Thymus (tissue), 14 donors: ENCODE data around the gene SYNGR3. TPM values are rescaled to one million over a fixed set of nuclear protein-coding genes. Genes with fewer than 3 reads are reported as not detected.

ENCODE experiments used
- DNase-seq, 9 donors: peaks; one replicate each; pipeline ENCODE4 v3.0.0-alpha.2; 2013; ENCODE audit warnings: low spot score in 9 of 9, low read depth in 6 of 9, missing footprints in 1 of 9
- H3K27ac ChIP-seq, 2 donors: one replicate each; pipeline ENCODE4 v1.5.1; 2013; ENCODE audit warnings: control low read depth in 1 of 2, low read depth in 1 of 2, low read length in 1 of 2, mild to moderate bottlenecking in 1 of 2, moderate library complexity in 1 of 2
- H3K27me3 ChIP-seq, 2 donors: one replicate each; pipeline ENCODE4 v1.5.1; 2013; ENCODE audit warnings: low read length in 1 of 2; ENCODE audit not compliant: control insufficient read depth in 2 of 2, insufficient read depth in 1 of 2
- H3K36me3 ChIP-seq, 2 donors: one replicate each; pipeline ENCODE4 v1.5.1; 2013; ENCODE audit warnings: low read length in 1 of 2, mild to moderate bottlenecking in 1 of 2, moderate library complexity in 1 of 2; ENCODE audit not compliant: control insufficient read depth in 2 of 2, insufficient read depth in 2 of 2
- H3K4me1 ChIP-seq, 2 donors: one replicate each; pipeline ENCODE4 v1.5.1; 2013; ENCODE audit warnings: low read length in 2 of 2; ENCODE audit not compliant: control insufficient read depth in 2 of 2, insufficient read depth in 2 of 2
- H3K4me3 ChIP-seq, 2 donors: one replicate each; pipeline ENCODE4 v1.5.1; 2013; ENCODE audit warnings: low read length in 2 of 2, control low read depth in 1 of 2, mild to moderate bottlenecking in 1 of 2
- H3K9me3 ChIP-seq, 2 donors: one replicate each; pipeline ENCODE4 v1.5.1; 2013; ENCODE audit warnings: low read length in 1 of 2, mild to moderate bottlenecking in 1 of 2; ENCODE audit not compliant: control insufficient read depth in 2 of 2, insufficient read depth in 1 of 2
- WGBS: extraction: QIAGEN DNeasy Blood & Tissue Kit; methylation state at CpG from one replicate; pipeline ENCODE4 v1.1.7; 2013; 5-methylcytosine and 5-hydroxymethylcytosine counted together
- long read RNA-seq, 10 donors: transcript quantifications; one replicate each; lab custom pipeline, GENCODE V29; 2026
- polyA plus RNA-seq: library from polyadenylated mRNA; stranded (reverse); fragments of 200-250 nt; gene quantifications from one replicate; pipeline ENCODE4 v1.2.3, GENCODE V29; 2013
- total RNA-seq: library from RNA; stranded (reverse); fragments of 120-200 nt; gene quantifications from one replicate; pipeline ENCODE4 v1.2.4, GENCODE V29; 2013
- donor health status: healthy.

SYNGR3 gene, protein sequence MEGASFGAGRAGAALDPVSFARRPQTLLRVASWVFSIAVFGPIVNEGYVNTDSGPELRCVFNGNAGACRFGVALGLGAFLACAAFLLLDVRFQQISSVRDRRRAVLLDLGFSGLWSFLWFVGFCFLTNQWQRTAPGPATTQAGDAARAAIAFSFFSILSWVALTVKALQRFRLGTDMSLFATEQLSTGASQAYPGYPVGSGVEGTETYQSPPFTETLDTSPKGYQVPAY
- total RNA-seq = 1.2 TPM
- 2.7 TPM for polyA plus RNA-seq
- long read RNA-seq, donor 1 = 0 reads
- long read RNA-seq, donor 2 = 0 reads
- long read RNA-seq, donor 3, partial matches to known transcripts = 0 of 1 reads
- long read RNA-seq, donor 3, other reads (novel, unspliced or antisense) = 0 of 1 reads
- long read RNA-seq, donor 4 = 0 reads
- long read RNA-seq, donor 5, partial matches to known transcripts = 0 of 1 reads
- long read RNA-seq, donor 5, other reads (novel, unspliced or antisense) = 0 of 1 reads
- long read RNA-seq, donor 6, partial matches to known transcripts = 0 of 1 reads
- long read RNA-seq, donor 6, other reads (novel, unspliced or antisense) = 0 of 1 reads
- long read RNA-seq, donor 7, partial matches to known transcripts = 0 of 2 reads
- long read RNA-seq, donor 7, other reads (novel, unspliced or antisense) = 0 of 2 reads
- long read RNA-seq, donor 8 = 0 reads
- long read RNA-seq, donor 9 = 0 reads
- long read RNA-seq, donor 10 = 0 reads

GRCh38 chr16:1989209-1990100 lies at the start of gene SYNGR3:
SYNGR3 (plus strand) TSS chr16:1989970; CDS start chr16:1990103, 133 bp downstream.
- no peak for DNase-seq
- H3K27ac ChIP-seq = no peak within 1 kb of the TSS

GRCh38 chr16:1940273-1941161 lies 49.3 kb upstream of the SYNGR3 start:
- Histone ChIP-seq H3K27ac (no peak overlapping the region), H3K4me3 (no peak overlapping the region), H3K27me3 (peaks cover 0 to 7% of the 10 kb centered on the region in 2 donors), H3K9me3 (no peaks in the 10 kb centered on the region), H3K4me1 (peaks cover 8 to 21% of the 10 kb centered on the region in 2 donors), H3K36me3 (peaks cover 19 to 38% of the 10 kb centered on the region in 2 donors)
- 94% methylated on average over 23 of the region's 23 CpGs for WGBS
- DNase-seq = no peak

More at GRCh38 chr16:1989209-1990100, at the start of gene SYNGR3:
- peaks cover 1 to 13% of the 10 kb centered on the region in 2 donors for H3K9me3 ChIP-seq
- peaks cover 18 to 30% of the 10 kb centered on the region in 2 donors for H3K4me1 ChIP-seq
- H3K4me3 ChIP-seq = peak within 1 kb of the TSS in 1 of 2 donors; percentile 38
- peaks cover 46 to 72% of the 10 kb centered on the region in 2 donors for H3K27me3 ChIP-seq
- peaks cover 8 to 9% of the 10 kb centered on the region in 2 donors for H3K36me3 ChIP-seq
- WGBS = 10% methylated on average over 67 of the region's 67 CpGs

DNA sequence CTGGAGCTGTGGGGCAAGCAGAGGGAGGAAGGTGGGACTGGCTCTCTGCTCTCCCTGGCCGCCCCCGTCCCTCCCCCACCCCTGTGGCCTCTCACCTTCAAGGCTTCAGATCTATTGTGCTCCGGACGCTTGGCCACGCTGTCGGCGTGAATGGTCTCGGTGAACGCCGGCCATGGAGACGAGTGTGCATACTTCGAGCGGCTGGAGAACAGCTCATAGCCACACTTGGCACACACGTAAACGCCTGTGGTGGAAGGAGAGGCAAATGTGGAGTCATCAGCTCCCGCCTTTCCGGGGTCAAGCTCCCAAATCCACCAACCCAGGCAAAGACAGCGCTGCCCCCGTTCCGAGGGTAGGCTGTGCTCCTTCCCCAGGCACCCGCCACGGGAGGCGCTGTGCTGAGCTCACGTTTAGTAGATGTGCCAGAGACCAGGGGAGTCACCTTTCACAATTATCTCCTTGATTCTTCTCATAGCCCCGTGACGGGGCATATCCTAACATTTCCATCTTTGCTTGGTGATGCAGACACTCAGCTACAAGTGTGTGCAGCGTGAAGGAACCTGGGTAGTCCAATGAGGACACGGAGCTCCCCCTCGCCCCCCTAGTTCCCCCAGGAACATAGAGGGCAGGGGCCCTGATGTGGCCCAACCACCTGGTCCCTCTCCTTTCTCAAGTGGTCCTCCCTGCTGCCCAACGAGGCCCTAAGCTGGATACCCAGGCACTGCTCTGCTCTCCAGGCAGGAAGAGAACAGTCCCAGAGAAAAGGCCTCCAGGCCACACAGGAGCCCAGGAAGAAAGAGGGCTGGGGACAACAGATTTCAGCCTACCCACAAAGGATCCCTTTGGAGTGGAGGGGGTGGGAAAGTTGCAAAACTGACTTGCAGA lies 48.4 kb upstream of the SYNGR3 start:
- WGBS = 90% methylated on average over 30 of the region's 30 CpGs
- peaks cover 0 to 7% of the 10 kb centered on the region in 2 donors for H3K27me3 ChIP-seq
- peaks cover 8 to 21% of the 10 kb centered on the region in 2 donors for H3K4me1 ChIP-seq
- DNase-seq = no peak
- H3K36me3 ChIP-seq = peaks cover 19 to 38% of the 10 kb centered on the region in 2 donors
- H3K4me3 ChIP-seq = no peak overlapping the region
- H3K27ac ChIP-seq = no peak overlapping the region
- no peaks in the 10 kb centered on the region for H3K9me3 ChIP-seq

DNA sequence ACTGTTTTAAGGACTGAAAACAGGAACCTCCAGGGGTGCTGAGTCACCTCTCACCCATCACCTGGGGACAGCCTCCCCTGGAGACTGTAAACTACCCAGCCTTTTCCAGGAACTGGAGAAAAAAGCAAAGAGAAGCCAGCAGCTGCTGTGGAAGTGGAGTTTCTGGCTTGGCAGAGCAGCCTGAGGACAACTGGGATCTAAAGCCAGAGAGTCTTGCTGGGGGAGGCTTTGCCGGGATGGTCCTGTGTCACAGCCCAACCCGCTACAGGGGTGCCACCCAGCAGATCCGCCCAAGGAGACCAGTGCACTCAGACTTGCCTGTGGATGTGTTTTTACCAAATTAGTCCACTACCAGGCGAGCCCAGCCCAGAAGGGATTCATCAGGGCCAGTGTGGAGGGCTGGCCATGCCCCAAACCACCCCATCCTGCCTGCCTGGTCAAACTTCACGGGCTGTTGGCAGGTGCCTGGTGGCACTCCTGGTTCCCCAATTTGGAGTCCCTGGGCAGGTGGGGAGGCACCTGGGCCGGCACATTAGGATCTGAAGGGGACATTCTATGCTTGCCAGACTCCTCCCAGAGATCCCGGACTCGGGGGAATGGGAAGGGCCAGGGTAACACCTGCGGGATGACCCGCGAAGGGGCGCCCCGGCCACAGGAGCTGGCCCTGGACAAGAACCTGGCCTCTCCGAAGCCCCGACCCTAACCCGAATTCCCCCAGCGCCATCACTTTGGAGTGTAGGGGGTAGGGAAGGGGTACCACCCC lies 47.5 kb upstream of the SYNGR3 start:
- 20% methylated on average over 17 of the region's 17 CpGs for WGBS
- peak overlapping the region; percentile 72 to 86 for H3K4me3 ChIP-seq
- DNase-seq = no peak

DNA sequence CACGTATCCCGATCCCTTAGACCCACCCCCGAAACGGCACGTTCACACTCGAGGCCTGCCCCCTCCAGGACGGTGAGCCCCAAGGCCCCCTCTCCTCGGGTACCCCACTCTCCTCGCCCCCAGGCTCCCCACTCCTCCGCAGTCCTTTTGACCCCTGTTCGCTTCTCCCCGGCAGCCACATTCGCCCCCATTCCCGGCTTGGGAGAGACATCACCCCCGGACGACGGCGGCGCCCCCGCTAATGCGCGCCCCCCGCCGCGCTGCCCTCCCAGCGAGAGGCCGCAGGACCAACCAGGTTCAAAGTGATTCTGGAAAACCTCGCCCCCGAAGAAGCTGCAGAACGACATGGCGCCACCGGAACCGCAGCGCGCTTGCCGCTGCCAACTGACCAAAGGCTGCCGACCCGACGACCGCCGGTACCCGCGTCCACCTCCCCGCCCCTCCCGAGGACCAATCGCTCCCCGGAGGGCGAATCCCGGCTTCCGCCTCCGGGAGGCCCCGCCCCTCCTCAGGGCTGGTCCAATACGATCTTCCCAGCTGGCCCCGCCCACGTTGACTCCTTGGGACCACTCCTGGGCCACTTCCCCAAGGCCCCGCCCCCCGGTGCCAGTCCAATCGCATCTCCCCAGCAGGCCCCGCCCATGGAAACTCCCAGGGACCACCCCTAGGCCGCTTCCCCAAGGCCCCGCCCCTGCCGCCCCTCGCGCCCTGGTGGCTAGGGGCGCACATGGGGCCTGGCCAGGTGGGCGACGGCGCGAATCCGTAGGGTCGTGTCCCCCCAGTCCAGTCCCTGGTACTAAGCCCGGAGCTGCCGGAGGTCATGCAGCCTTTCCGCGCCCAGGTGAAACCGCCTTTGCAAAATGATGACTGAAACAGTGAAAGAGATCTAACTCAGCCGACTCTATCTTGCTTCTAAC lies 46.7 kb upstream of the SYNGR3 start, which contains the start of gene MSRB1:
MSRB1 (minus strand) TSS at position 390 of the 917 bp plus-strand sequence; CDS start at position 347, 43 bp downstream.
- Histone ChIP-seq H3K9me3 (no peaks in the 10 kb centered on the region), H3K4me3 (peak within 1 kb of the TSS; percentile 72 to 86), H3K4me1 (peaks cover 8 to 21% of the 10 kb centered on the region in 2 donors), H3K27me3 (peaks cover 0 to 7% of the 10 kb centered on the region in 2 donors), H3K27ac (peak within 1 kb of the TSS; percentile 26 to 78), H3K36me3 (peaks cover 17 to 29% of the 10 kb centered on the region in 2 donors)
- DNase-seq = peak; percentile 92 to 100 (median 99)
- 2% methylated on average over 77 of the region's 77 CpGs for WGBS

More for the DNA sequence above, 47.5 kb upstream of the SYNGR3 start:
- H3K4me1 ChIP-seq = peaks cover 8 to 21% of the 10 kb centered on the region in 2 donors
- no peak overlapping the region for H3K27ac ChIP-seq
- H3K9me3 ChIP-seq = no peaks in the 10 kb centered on the region
- H3K36me3 ChIP-seq = peaks cover 19 to 35% of the 10 kb centered on the region in 2 donors
- peaks cover 0 to 7% of the 10 kb centered on the region in 2 donors for H3K27me3 ChIP-seq

- no peak overlapping the region for H3K27ac ChIP-seq
- peaks cover 8 to 21% of the 10 kb centered on the region in 2 donors for H3K4me1 ChIP-seq
- H3K36me3 ChIP-seq = peaks cover 5 to 14% of the 10 kb centered on the region in 2 donors
- H3K27me3 ChIP-seq = peaks cover 0 to 7% of the 10 kb centered on the region in 2 donors
- 99% methylated on average over 21 of the region's 21 CpGs for WGBS
- H3K9me3 ChIP-seq = no peaks in the 10 kb centered on the region
- no peak overlapping the region for H3K4me3 ChIP-seq
- no peak for DNase-seq
These were observed 45.1 kb upstream of the SYNGR3 start for GRCh38 chr16:1944612-1945199.
